Activated CD4-positive, alpha-beta T cell treated with anti-CD3 and anti-CD28 coated beads, Interleukin-2, Interleukin-6, amounts not matched to agents 100 ng/mL and 50 ng/mL, durations not matched to agents 16 hours and 8 hours (primary cell): ENCODE results near the gene TMEM132E.
"Not testable (repeated sequence)": the region's sequence is repeated elsewhere in the genome, so short reads cannot be mapped to it uniquely, and the experiment has no call there.

ENCODE experiments used
- DNase-seq: peaks from one replicate; pipeline ENCODE4 v3.0.0-alpha.2; 2020

Gene TMEM132E

GRCh38 chr17:34579017-34579946, at the start of gene TMEM132E:
Gene TMEM132E (plus strand): TSS chr17:34579582. CDS start chr17:34581077, 1,495 bp downstream.
- peak; percentile 9 for DNase-seq

DNA sequence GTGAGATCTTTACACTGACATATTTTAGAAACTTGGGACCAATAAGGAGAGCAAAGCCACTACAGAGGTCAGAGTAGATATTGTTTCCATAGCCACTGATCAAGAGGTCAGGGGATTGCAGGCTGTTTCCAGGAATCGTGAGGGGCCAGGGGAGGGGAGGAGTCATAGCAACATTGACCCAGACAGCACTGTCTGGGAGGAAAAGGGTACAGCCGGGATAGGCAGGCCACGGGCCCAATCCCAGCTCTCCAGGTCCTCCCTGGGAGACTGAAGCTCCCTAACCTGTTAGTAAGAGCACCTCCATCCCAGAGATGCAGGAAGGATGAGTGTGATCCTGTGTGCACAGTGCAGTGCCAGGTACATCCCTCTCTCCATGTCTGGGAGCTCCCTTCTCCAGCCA, 48.5 kb upstream of the TMEM132E start:
- no peak for DNase-seq

DNA sequence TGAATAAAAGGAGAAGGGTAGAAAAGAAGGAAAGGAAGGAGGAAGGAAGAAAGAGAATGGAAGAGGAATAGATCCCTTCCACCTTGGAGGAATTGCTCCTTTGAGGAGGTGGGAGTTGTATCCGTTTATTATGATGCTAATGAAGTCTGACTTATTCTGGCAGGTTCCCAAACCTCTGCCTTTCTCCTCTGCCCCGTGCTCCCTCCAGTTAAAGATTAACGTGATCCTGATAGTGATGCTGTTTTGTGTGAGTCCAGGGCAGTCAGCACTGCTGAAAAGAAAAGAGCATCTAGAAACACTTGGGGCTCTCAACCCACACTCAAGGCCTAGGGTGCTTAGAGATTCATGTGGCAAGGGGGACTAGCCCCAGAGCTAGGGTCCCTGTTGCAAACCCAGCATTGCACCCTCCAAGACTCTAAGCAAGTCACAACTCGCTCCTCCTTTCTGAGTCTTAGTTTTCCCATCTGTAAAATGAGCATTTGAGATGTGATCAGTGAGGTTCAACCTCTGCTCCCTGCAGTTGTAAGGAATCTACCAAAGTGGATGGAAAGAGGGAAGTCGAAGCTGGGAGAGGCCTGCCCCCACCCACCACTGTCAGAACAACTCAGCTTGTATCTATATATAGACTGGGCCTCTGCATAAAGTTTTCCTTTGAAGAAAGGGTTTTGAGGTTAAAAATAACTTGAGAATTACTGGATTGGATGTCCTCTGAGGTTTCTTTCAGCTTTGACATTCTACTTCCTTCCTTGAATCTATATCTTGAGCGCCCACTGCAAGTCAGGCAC, 46.9 kb upstream of the TMEM132E start:
- no peak for DNase-seq

GRCh38 chr17:34533806-34534527, 45.4 kb upstream of the TMEM132E start:
- no peak for DNase-seq

GRCh38 chr17:34537445-34537844, 41.9 kb upstream of the TMEM132E start:
- DNase-seq: no peak

DNA sequence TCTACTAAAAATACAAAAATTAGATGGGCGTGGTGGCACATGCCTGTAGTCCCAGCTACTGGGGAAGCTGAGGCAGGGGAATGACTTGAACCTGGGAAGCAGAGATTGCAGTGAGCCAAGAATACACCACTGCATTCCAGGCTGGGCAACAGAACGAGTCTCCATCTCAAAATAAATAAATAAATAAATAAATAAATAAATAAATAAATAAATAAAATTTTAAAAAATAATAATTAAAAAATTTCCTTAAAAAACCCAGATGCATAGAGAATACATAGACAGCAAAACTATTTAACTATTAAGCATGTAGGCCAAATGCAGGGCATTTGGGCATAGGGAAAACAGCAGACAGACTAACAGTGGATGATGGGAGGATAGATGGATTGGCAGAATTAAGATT, 40.8 kb upstream of the TMEM132E start:
- not testable (repeated sequence) for DNase-seq

GRCh38 chr17:34539881-34540280, 39.5 kb upstream of the TMEM132E start:
- DNase-seq: no peak

GRCh38 chr17:34542700-34543336, 36.6 kb upstream of the TMEM132E start:
- peak; percentile 67 for DNase-seq

GRCh38 chr17:34547453-34548063, 31.8 kb upstream of the TMEM132E start:
- no peak for DNase-seq

GRCh38 chr17:34549966-34550365, 29.4 kb upstream of the TMEM132E start:
- DNase-seq: no peak

- no peak for DNase-seq
Observed at GRCh38 chr17:34553907-34554306, 25.5 kb upstream of the TMEM132E start.

- DNase-seq: no peak
Observed at GRCh38 chr17:34556384-34556783, 23.0 kb upstream of the TMEM132E start.

- no peak for DNase-seq
Observed at GRCh38 chr17:34556931-34557330, 22.5 kb upstream of the TMEM132E start.

DNA sequence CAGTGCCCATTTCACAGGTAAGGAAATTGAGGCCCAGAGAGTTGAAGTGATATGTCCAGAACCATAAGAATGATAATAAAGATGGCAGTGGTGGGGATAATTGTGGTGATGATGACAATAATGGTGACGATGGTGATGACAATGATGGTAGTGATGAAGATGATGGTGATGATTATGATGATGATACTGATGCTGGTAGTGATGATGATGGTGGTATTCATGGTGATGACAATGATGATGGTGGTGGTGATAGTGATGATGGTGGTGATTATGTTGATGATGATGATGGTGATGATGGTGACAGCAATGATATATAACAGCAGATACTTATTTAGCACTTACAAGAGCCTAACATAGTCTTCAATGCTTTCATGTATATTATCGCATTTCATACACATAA, 18.1 kb upstream of the TMEM132E start:
- no peak for DNase-seq

- no peak for DNase-seq
Observed at GRCh38 chr17:34562387-34562786, 17.0 kb upstream of the TMEM132E start.

GRCh38 chr17:34565713-34566112, 13.7 kb upstream of the TMEM132E start:
- DNase-seq: no peak

DNA sequence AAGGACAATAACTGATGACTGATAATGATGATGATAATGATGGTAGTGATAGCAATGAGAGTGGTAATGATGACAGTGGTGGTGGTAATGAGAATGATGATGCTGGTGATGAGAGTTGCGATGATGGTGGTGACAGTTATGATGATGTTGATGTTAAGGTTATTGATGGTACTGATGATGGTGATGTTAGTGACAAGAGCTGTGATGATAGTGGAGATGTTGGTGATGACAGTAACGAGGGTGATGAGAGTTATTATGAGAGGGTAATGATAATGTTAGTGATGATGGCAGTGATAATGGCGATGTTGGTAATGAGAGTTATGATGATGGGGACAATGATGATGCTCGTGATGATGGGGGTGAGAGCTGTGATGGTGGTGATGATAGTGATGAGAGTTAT, 13.2 kb upstream of the TMEM132E start:
- DNase-seq: no peak

GRCh38 chr17:34566873-34567272, 12.5 kb upstream of the TMEM132E start:
- DNase-seq: no peak

DNA sequence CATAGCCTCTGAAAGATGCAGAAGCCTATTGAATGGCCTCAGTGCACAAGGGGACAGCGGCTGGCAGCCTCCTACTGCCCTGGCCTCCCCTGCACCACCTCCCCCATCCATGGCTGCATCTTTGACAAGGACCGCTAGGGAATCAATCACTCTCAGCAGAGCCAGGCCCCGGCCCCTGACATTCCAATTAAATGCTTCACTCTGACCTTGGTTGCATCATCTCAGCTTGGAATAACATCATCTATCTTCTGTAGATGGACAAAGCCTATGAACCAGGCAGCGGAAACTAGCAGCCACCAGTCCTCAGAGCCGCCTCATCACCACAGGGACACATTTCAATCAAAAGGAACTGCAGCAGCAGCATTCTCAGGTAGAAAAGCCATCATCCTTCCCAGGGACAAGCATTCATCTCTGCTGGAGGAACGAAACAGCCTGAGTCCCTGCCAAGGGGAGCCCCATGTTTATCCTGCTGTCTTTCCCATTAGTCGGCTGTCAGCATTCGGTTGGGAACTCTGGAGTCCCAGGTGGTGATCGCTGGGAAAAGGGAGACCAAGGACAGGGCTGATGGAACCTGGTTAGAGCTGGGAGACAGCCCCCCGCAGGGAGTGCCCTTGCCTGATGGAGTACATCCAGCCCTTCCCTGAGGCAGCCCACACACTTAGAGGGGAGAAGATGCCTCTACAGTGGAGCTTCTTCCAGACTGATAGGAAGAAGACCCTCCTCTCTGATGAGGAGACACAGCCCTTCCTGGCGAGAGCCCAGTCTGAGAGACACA, 11.5 kb upstream of the TMEM132E start:
- no peak for DNase-seq

GRCh38 chr17:34568953-34569352, 10.4 kb upstream of the TMEM132E start:
- DNase-seq: no peak

DNA sequence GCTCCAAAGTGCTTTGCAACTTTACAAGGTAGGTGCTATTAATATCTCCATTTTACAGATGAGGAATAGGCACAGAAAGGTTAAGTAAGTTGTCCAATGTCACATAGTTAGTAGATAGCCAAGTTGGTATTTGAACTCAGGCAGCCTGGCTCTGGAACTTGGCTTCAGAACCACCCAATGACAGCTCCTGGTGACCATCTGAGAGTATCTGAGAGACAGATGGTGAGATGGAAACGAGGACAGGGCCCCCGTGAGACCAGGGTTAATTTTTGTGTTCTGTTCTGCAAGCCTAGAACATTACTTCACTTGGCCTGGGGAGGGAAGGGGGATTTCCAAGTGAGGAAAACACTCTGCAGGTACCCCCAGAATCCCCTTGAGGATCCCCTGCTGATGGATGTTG, 9.8 kb upstream of the TMEM132E start:
- no peak for DNase-seq
